Measurements from ENCODE around the gene TSTD2.

TSTD2 gene

GRCh38 chr9:97563458-97564135 is 69.6 kb downstream of the TSTD2 start:
- no peak overlapping the region for H3K4me3 ChIP-seq (ENCODE audit: low read length)
- no peak for TF ChIP-seq CTCF (IDR thresholded peaks at IDR 0.05; ENCODE audit: insufficient read depth, low read depth, low read length, missing control alignments)
- DNase-seq (ENCODE audit: low read depth) = no peak

- no peak for DNase-seq (ENCODE audit: low read depth)
- no peak overlapping the region for H3K4me3 ChIP-seq (ENCODE audit: low read length)
- no peak for TF ChIP-seq CTCF (IDR thresholded peaks at IDR 0.05; ENCODE audit: insufficient read depth, low read depth, low read length, missing control alignments)
These were observed 70.6 kb downstream of the TSTD2 start for GRCh38 chr9:97562542-97562941.

- DNase-seq (ENCODE audit: low read depth) = no peak
- no peak overlapping the region for H3K4me3 ChIP-seq (ENCODE audit: low read length)
- no peak for TF ChIP-seq CTCF (IDR thresholded peaks at IDR 0.05; ENCODE audit: insufficient read depth, low read depth, low read length, missing control alignments)
These were observed 71.7 kb downstream of the TSTD2 start for GRCh38 chr9:97561501-97561900.

- no peak for DNase-seq (ENCODE audit: low read depth)
- TF ChIP-seq CTCF (IDR thresholded peaks at IDR 0.05; ENCODE audit: insufficient read depth, low read depth, low read length, missing control alignments) = no peak
- no peak overlapping the region for H3K4me3 ChIP-seq (ENCODE audit: low read length)
These were observed 72.3 kb downstream of the TSTD2 start for GRCh38 chr9:97560851-97561250.

- no peak for TF ChIP-seq CTCF (IDR thresholded peaks at IDR 0.05; ENCODE audit: insufficient read depth, low read depth, low read length, missing control alignments)
- no peak for DNase-seq (ENCODE audit: low read depth)
- no peak overlapping the region for H3K4me3 ChIP-seq (ENCODE audit: low read length)
These were observed 73.0 kb downstream of the TSTD2 start for GRCh38 chr9:97560154-97560553.

GRCh38 chr9:97559111-97559514 is 74.1 kb downstream of the TSTD2 start:
- no peak overlapping the region for H3K4me3 ChIP-seq (ENCODE audit: low read length)
- TF ChIP-seq CTCF (IDR thresholded peaks at IDR 0.05; ENCODE audit: insufficient read depth, low read depth, low read length, missing control alignments) = no peak
- DNase-seq (ENCODE audit: low read depth) = no peak

GRCh38 chr9:97558701-97559101 is 74.5 kb downstream of the TSTD2 start:
- no peak for DNase-seq (ENCODE audit: low read depth)
- no peak for TF ChIP-seq CTCF (IDR thresholded peaks at IDR 0.05; ENCODE audit: insufficient read depth, low read depth, low read length, missing control alignments)
- no peak overlapping the region for H3K4me3 ChIP-seq (ENCODE audit: low read length)
